ENCODE data around the gene STAG2.

The STAG2 gene

DNA sequence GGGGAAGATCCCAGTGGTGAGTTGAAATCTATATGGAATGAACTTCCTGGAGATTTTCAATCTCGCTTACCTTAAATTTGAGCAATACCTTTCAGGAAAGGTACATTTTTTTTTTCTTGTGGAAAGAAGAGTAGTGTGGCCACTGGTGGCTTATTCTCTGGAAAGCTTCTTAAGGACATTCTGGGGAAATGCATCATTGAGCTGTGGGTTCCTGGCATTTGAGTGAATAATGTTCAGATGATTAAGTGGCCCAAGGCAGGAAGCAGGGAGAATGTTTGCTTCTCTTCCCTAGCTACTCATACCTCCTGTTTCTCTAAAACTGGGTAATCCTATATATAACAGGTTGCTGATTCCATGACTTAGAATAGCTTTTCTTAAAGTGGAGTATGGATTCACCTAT lies 31.8 kb downstream of the STAG2 start:
- TF ChIP-seq ZFX (IDR thresholded peaks at IDR 0.05), result no peak
- TF ChIP-seq, protein P1, sequence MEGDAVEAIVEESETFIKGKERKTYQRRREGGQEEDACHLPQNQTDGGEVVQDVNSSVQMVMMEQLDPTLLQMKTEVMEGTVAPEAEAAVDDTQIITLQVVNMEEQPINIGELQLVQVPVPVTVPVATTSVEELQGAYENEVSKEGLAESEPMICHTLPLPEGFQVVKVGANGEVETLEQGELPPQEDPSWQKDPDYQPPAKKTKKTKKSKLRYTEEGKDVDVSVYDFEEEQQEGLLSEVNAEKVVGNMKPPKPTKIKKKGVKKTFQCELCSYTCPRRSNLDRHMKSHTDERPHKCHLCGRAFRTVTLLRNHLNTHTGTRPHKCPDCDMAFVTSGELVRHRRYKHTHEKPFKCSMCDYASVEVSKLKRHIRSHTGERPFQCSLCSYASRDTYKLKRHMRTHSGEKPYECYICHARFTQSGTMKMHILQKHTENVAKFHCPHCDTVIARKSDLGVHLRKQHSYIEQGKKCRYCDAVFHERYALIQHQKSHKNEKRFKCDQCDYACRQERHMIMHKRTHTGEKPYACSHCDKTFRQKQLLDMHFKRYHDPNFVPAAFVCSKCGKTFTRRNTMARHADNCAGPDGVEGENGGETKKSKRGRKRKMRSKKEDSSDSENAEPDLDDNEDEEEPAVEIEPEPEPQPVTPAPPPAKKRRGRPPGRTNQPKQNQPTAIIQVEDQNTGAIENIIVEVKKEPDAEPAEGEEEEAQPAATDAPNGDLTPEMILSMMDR (conservative IDR thresholded peaks at IDR 0.05), result no peak
- no peak overlapping the region for H3K27ac ChIP-seq

DNA sequence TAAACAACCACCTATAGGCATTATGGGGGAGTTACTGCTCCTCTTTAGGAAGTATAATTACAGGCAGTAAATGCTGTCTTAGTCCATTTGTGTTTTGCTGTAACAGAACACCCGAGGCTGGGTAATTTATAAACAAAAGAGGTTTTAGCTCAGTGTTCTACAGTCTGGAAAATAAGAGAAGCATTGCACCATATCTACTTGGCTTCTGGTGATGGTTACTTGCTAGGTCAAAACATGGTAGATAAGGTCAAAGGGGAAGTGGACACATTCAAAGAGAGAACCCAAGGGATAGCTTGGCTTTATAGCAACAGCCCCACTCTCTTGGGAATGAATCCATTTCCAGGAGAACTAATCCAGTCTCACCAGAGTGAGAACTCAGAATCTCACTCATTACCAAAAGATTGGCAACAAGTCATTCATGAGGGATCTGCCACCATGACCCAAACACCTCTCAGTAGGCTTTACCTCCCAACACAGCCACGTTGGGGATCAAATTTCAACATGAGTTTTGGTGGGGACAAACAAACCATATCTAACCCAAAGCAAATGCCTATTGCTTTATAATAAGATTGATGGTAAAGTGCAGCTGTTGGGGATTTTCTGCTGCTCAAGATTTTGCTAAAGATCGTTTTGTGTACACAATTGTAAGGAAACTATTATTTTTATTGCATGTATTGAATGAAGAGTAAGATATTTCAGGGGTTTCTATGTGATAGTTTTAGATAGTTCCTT lies 32.6 kb downstream of the STAG2 start:
- no peak overlapping the region for H3K27ac ChIP-seq
- TF ChIP-seq, protein P1 (conservative IDR thresholded peaks at IDR 0.05), result no peak
- TF ChIP-seq ZFX (IDR thresholded peaks at IDR 0.05), result no peak

DNA sequence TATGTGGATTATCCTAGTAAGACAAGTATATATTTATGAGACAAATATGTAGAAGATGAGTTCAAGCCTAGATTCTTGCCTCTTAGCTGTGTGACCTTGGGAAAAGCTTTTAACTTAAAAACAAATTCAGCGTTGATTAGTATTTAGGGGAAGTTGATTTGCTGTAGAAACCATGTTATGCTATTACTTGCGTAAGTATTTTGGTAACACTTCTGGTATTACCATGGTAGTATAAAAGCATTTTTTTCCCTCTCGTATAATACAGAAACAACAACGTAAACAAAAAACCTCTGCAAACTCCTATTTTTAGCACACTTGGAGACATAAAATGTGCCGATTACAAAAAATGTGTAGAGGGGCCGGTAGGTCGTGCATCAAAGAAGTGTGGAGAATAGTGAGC lies 33.2 kb downstream of the STAG2 start:
- TF ChIP-seq ZFX (IDR thresholded peaks at IDR 0.05), result no peak
- TF ChIP-seq, protein P1 (conservative IDR thresholded peaks at IDR 0.05), result no peak
- H3K27ac ChIP-seq, result no peak overlapping the region

DNA sequence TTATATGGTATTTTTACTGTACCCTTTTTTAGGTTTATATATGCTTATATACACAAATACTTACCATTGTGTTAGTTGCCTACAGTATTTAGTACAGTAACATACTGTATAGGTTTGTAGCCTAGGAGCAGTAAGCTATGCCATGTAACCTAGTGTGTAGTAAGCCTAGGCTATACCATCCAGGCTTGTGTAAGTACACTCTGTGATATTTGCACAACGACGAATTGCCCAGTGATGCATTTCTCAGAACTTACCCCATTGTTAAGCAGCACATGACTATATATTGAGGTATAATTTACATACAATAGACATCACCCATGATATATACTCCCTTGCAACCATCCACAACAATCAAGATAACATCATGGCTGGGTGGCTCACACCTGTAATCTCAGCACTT lies 40.1 kb downstream of the STAG2 start:
- H3K27ac ChIP-seq, result no peak overlapping the region
- TF ChIP-seq, protein P1 (conservative IDR thresholded peaks at IDR 0.05), result no peak
- no peak for TF ChIP-seq ZFX (IDR thresholded peaks at IDR 0.05)

DNA sequence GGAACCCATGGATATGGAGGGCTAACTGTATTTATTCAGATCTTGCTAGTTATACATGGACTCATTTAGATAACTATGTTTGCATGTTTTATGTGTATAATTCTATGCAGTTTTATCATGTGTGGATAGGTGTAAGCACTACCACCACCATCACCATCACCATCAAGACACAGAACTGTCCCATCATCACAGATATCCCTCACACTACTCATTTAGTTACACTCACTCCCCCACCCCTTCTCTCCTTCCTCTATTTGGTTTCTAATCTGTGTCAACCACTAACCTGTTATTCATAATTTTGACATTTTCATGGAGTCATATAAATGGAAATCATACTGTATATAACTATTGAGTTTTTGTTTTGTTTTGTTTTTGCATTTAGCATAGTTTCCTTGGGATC lies 43.7 kb downstream of the STAG2 start:
- TF ChIP-seq, protein P1 (conservative IDR thresholded peaks at IDR 0.05), result no peak
- no peak for TF ChIP-seq ZFX (IDR thresholded peaks at IDR 0.05)
- H3K27ac ChIP-seq, result no peak overlapping the region

DNA sequence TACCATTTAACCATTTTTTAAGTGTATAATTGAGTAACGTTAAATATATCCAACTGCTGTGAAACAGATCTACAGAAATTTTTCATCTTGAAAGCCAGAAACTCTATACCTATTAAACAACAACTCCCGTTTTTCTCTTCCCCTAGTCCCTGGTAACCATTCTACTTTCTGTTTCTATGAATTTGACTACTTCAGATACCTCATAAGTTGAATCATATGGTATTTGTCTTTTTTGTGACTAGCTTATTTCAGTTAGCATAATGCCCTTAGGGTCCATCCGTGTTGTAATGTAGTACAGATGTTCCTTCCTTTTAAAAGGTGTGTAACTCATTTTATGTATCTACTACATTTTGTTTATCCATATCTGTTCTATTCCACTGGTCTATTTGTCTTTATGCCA lies 48.7 kb downstream of the STAG2 start:
- H3K27ac ChIP-seq, result no peak overlapping the region
- TF ChIP-seq, protein P1 (conservative IDR thresholded peaks at IDR 0.05), result no peak
- no peak for TF ChIP-seq ZFX (IDR thresholded peaks at IDR 0.05)

DNA sequence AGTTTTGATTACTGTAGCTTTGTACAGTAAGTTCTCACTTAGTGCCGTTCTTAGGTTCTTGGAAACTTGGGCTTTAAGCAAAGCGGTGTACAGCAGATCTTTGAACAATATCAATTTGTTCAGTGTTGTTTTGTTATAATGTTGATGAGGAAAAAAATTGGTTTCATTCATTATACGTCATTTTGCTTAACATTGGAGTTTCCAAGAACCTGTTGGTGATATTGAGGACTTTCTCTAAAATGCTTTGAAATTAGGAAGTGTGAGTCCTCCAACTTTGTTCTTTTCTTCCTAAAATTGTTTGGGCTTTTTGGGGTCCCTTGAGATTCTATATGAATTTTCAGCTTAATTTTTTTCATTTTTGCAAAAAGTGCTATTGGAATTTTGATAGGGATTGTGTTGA lies 49.1 kb downstream of the STAG2 start:
- H3K27ac ChIP-seq, result no peak overlapping the region

More for the DNA sequence above, 49.1 kb downstream of the STAG2 start:
- TF ChIP-seq ZFX (IDR thresholded peaks at IDR 0.05), result no peak
- TF ChIP-seq, protein P1 (conservative IDR thresholded peaks at IDR 0.05), result no peak
